HUDEP-2 (cell line): ENCODE data around the gene PIK3C2G.
A peak's percentile ranks its signal among the peaks of the same experiment; 100 is the strongest.

Source experiments
- DNase-seq, 76 experiments: peaks; one replicate each; lab custom pipeline; 2025; ENCODE audit not compliant: unreplicated experiment in 76 of 76; lab: John Stamatoyannopoulos, UW

PIK3C2G gene

DNA sequence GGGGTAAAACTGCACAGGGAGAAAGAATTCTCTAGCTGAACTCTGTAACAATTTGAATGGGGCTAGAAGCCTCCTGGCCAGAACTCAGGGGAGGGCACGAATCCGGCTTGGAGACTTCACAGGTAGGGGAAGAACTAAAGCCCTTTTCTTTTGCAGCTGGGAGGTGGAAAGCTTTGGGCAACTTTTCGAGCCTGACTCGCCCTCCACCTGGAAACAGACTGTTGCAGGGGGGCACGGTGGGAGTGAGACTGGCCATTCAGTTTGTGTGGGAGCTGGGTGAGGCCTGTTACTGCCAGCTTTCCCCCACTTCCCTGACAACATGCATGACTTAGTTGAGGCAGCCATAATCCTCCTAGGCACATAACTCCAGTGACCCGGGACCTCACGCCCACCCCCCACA, 340.6 kb downstream of the PIK3C2G start:
- no peak for DNase-seq

DNA sequence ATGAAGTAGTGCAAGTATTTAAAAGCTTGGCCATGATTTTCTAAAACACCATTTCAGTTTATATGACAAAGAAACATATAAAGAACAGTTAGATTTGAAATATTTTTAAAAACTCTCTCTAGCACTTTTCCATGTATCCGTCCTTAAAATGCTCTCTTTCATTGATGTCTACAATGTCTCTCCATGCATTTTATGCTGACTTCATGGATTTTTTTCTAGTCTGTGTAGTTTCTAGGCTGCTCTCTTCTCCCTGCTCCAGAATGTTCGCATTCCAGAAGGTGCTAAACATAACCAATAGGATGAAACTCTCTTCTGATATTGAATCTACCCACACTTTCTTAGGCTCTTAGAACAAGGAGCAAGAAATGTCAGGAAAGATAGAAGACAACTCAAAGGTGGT, 351.7 kb downstream of the PIK3C2G start:
- DNase-seq, result no peak

DNA sequence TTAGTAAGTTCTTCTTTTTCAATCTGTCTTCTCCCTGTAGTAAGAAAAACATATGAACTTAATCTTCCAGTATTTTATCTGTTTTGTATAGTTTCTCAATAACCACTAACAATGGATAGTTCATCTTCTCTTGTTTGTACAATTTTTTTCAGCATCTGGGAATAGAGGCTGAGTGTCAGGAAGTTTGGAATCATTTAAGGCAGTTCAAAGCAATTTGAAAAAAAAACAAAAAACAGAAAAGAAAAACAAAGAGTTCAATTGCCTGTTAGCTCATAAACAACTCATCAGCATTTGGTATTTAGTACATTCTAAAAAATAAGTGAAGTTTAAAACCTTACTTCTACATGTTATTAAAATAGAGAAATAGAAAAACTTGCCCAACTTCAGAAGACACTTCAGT, 359.7 kb downstream of the PIK3C2G start:
- DNase-seq, result no peak

DNA sequence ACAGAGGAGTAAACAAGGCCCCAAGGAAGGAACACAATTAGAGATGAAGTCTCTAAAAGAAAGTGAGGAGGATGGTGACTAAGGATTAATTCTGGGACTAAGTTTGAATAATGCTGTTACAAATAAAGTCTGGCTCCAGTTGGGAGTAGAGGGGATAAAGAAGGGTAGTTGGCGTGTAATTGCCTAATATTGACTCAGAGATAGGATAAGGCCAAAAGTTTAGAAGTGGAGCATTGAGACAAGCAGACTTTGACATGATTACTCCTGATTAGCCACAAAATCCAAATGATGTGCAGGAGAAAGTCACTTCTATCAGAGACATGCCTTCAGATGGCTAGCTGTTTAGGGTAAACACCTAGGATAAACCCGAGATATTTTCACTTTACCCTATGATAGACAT, 368.1 kb downstream of the PIK3C2G start:
- DNase-seq, result no peak

DNA sequence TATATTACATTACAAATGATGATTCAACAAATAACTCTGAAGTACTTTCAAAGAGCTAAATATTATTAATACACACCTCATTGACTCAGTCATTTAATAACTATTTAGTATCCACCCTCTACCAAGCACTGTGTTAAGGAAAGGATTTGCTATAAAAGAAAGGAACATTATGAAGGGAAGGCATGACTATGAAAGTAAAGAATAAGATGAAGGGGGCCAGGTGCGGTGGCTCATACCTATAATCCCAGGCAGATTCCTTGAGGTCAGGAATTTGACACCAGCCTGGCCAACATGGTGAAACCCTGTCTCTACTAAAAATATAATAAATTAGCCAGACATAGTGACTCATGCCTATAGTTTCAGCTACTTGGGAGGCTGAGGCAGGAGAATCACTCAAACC, 368.6 kb downstream of the PIK3C2G start:
- no peak for DNase-seq

GRCh38 chr12:18631339-18631738, 370.0 kb downstream of the PIK3C2G start:
- DNase-seq, result no peak

DNA sequence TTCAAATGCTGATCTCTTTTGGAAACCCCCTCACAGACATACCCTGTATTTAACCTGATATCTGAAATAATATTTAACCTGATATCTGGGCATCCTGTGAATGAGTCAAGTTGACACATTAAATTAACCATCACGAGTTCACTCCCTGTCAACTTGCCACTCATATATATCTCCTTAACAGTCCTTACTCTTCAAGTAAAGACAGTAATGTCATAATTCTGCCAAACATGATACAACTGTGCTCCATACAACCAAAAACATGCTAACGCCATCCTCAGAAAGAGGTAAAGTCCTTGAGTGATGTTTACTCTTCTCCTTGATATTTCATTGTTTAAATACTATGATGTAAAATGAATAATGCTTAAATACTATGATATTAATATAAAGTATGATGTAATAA, 371.5 kb downstream of the PIK3C2G start:
- no peak for DNase-seq

- no peak for DNase-seq
These were observed 373.1 kb downstream of the PIK3C2G start for GRCh38 chr12:18634382-18634781.

DNA sequence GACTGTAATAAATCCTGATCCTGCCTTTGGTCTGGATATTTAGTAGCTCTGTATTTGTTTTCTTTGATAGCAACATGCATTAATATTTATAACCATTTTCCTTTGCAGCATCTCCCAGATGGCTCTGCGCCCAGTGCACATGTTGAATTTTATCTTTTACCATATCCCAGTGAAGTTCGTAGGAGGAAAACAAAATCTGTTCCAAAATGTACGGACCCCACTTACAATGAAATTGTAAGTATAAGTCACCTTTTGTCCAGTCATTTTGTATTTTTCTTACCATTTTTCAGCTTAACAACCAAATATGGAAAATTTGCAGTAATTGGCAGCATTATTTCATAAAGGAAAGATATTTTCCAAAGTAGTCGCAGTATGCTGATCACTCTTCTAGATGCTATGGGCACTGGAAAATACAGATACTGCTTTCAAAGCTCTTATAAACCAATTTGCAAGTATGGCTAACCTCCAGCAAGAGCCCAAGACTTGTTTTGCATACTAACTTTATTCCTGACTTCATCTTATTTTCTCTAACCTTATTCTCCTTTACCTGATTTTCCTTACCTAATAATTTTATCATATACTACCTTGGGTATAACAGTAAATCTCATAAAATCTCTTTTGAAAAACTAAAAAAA, 379.1 kb downstream of the PIK3C2G start:
- DNase-seq, result no peak

DNA sequence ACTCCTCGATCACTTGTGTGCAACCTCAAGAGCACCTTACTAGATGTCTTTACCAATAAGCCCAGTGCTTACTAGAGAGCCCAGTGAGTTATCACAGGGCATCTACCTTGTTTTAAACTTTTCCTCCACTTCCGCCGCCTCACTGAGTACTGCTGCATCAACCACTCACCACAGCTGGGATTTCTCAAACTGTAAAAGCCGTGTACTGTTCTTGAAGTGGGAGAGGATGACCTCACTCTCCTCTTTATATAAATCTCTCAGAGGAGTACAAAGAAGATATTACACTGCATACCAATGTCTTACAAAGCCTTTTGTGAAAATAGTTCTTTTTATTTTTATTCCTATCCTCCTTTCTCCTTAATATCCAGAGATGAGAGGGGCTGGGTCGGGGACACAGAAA, 382.4 kb downstream of the PIK3C2G start:
- DNase-seq, result no peak

GRCh38 chr12:18644564-18644963, 383.2 kb downstream of the PIK3C2G start:
- no peak for DNase-seq

- DNase-seq, result no peak
These were observed 385.1 kb downstream of the PIK3C2G start for GRCh38 chr12:18646286-18646890.

DNA sequence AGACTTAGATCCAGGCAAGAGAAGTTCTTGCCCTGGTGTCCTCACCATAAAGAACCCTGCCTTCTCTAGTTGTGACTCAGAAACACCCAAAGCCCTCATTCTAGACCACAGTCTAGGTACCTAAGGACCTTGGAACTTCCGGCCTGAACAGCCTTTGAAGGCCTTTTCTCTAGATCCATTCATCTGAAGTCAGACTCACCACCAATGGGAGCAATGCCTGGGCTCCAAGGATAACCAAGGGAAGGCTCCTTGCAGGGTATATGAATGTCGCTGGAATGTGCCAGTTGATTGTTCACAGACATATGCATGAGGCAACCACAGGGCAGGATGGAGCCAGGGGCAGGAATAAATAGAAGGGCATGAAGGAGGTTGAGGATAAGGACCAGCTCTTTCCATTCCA, 390.2 kb downstream of the PIK3C2G start:
- DNase-seq, result no peak

- no peak for DNase-seq
These were observed 391.3 kb downstream of the PIK3C2G start for GRCh38 chr12:18652596-18652995.

- DNase-seq, result no peak
These were observed 392.1 kb downstream of the PIK3C2G start for GRCh38 chr12:18653465-18653864.

GRCh38 chr12:18655351-18655750, 394.0 kb downstream of the PIK3C2G start:
- no peak for DNase-seq

DNA sequence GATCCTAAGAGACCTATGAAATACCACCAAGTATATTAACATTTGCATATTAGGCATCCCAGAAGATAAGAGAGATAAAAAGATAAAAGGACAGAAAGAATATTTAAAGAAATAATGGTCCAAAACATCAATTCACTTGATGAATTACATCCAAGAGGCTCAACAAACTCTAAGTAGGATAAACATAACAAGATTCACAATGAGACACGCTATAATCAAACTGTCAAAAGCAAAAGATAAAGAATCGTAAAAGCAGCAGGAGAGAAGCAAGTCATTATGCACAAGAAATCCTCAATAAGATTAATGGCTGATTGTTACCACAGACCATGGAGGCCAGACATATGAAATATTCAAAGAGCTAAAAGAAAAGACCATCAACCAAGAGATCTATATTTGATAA, 396.9 kb downstream of the PIK3C2G start:
- no peak for DNase-seq

- no peak for DNase-seq
These were observed 397.5 kb downstream of the PIK3C2G start for GRCh38 chr12:18658829-18659228.

- no peak for DNase-seq
These were observed 414.8 kb downstream of the PIK3C2G start for GRCh38 chr12:18676141-18676540.

DNA sequence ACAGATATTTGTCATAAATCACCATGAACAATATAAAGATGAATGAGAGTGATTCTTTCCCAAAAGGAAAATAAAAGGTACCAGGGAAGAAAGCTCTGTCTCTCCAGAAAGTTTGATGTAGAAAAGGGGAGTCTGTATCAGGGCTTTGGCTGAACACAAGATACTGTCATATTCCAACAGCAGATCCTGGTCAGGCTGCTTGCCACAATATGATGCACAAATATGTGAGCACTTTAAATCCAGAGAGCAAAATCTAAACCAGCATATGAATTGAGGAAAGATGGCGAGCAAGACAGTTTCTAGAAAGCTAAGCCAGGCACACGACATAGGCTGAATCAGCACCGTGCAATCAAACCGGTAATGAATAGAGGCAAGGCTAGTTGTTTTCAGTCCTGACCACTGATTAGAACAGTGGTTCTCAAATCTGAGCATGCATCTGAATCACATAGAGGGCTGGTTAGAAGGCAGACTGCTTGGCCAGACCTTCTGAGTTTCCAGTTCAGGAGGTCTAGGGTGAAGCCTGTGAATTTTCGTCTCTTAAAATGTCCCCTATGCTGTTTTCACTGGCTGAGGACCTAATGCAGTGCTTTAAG, 415.8 kb downstream of the PIK3C2G start:
- DNase-seq, result no peak

DNA sequence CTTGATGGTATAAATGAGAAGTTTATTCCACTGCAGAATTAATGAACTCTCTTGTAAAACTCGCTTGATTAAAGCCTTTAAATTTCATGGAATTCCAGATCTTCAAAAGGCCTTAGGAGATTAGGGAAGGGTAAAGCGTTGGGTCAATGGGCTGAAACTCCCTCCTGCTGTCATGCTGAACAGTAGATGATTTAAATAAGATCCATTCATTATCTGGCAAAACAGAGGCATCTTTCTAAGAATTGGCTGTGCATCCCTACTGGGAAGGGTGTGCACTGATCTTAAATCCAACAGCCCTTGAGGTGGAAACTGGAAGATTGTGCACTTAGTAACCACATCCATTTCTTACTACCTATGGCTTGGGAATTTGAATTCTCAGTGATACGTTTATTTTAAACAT, 420.5 kb downstream of the PIK3C2G start:
- DNase-seq, result peak in 10 of 76 experiments; percentile 3 to 70 (median 14)

GRCh38 chr12:18683327-18684013, 422.2 kb downstream of the PIK3C2G start:
- peak in 1 of 76 experiments; percentile 2 for DNase-seq
